ENCODE data around the gene RPP14.

DNA sequence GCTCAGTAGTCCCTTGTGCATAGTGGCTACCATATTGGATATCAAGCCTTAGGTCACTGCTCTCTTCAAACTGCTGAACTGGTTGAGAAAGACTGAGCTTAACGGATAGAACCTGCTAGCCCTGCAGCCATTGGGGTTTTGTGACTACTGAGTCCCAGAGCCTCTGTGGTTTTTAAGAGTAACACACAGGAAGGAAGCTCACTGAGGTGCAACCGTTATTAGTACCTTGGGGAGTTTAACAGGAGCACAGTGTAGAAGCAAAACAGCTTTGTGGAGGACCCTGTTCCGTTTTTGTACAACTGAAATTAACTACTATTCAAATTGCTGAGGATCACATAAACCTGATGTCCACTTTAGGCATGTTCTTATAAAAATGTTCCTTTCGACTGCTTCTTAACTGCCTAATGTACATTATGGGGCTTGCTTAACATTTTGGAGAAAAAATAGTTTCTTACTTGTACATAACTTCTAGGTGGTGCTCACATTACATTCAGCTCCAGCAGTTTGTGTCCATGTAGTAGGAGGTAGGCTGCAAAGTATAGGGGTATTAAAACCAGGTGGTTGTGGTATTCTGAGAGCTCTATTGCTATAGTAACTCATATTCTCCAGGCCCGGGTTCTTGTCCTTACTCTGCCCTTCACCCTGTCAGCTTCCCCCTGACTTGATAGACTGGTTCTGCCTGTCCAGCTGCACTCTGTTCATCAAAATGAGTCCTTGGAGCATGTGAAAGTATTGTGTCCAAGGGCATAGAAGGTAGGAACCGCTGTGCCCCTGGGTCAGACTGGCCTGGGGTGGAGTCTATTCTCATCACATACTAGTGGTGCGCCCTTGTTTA is 44.0 kb downstream of the RPP14 start:
- TF ChIP-seq EZH2 (IDR thresholded peaks at IDR 0.05; ENCODE audit: insufficient read depth, poor library complexity, severe bottlenecking) (no peak), EZH2phosphoT487 (IDR thresholded peaks at IDR 0.05; ENCODE audit: insufficient read depth, low read depth) (no peak)

All from GM23248 (cell line).